ENCODE results near the gene SHC1.

SHC1 gene

GRCh38 chr1:154937085-154937987, 33.2 kb downstream of the SHC1 start:
- DNase-seq = peak; percentile 96

- DNase-seq = peak; percentile 96
Measured at GRCh38 chr1:154936555-154937084, 33.9 kb downstream of the SHC1 start, which contains the start of gene PMVK. TSS of gene PMVK (minus strand) at chr1:154936719. CDS start at chr1:154936685, 34 bp downstream.

- no peak for DNase-seq
Measured at GRCh38 chr1:154935749-154936554, 34.6 kb downstream of the SHC1 start.

DNA sequence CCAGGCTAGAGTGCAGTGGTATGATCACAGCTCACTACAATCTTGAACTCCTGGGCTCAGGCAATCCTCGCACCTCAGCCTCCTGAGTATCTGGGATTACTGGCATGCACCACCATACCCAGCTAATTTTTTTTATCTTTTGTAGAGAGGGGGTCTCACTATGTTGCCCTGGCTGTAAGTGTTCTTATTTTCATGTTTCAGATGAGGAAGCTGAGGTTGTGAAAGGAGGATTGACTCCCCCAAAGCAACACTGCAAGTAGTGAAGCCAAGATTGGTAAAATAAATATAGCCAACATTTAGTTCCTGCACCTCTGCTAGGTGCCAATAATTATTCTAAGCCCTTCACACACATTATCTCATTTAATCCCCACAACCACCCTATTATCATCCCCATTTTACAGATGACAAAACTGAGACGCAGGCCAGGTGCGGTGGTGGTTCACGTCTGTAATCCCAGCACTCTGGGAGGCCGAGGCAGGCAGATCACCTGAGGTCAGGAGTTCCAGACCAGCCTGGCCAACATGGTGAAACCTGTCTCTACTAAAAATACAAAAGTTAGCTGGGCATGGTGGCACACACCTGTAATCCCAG, 36.1 kb downstream of the SHC1 start:
- no peak for DNase-seq

DNA sequence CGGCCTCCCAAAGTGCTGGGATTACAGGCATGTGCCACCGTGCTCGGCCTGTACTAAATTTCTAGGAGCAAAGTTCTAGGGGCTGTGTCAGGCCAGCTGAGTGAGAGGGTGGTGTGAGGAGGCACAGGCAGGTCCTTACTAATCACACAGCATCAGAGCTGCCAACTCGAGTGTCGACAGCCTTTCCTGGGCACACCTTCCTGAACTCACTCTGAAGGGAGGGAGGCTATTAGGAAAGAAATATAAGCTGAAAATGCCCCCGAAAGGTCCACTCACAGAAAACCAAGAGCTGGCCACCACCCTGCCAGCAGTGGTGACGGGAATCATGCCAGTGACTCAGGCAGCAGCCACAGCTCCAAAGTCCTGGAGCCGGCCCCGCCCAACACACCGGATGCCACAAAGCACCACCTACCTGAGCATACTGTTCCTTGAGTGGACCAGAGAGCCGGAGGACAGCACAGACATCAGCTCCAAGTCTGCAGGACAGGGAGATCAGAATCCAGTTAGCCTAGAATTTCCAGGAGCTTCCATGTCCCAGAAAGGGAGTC, 38.5 kb downstream of the SHC1 start:
- DNase-seq = no peak

DNA sequence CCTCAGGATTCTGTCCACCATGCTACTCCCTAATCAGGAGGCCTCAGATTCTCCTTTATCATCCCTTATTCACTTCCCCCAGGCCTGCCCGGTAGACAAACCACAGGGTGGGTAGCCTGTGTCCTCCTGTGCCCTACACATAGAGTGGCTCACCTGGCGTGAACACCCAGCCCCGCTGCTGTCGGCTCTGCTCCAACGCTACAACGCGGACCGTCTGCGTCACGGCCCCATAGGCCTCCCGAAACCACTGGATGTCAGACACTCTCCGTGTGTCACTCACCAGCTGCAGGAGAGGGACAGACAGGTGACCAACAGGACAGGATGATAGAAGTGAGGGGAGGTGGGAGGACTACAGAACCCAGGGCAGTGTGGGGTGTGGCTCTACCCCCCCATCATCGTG, 44.3 kb downstream of the SHC1 start:
- no peak for DNase-seq

DNA sequence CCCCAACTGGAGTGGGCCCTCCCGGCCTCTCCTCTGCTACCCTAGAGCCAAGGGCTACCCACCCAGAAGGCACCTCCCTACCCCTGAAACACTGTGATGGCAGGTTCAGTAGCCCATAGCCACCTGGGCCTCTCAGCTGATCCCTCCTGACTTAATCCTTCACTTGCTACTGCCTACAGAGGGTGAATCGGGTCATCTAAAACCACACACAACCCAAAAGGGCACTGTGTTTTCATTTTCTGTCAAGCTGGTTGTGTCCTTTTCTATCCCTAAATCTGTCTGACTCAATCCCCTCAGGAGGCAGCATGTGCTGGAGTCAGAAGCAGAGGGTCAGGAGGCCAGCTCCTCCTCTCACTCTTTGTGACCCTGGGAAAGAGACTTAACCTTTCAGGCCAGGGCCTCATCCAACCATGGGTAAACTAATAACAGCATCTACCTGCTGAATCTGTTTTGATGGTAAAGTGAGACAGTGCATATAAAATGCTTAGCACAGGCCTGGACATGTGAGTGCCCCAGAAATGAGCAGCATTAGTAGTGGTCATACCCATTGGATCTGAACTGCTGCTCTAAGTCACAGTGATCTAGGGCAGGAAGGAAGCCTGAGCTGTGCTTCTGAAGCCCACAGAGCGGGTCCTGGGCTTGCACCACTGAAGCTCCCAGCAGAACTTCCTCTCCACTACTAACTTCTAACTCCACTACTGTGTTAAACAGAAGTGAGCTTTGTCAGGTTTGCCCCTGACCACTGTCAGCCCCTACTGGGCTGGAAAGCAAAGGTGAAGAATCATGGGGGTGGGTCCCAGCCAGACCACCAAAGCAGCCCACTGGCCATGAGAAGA, 45.0 kb downstream of the SHC1 start:
- no peak for DNase-seq

DNA sequence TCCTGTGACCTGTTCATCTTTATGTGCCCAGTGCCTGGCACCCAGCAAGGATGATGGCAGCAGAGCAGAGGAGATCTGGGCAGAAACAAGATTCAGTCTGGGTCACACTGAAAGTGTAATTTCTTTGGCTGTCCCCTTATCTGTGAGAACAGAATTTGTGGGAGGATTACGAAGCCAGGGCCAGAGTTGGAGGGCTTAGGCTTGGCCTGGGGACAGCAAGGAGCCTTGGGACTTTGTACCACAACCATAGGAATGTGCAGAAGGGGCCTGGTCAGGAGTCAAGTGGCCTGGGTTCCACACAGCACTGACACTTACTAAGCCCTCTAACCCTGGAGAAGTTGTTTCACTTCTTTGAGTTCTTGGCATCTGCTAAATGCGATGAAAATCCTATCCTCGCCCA, 46.9 kb downstream of the SHC1 start:
- no peak for DNase-seq

GRCh38 chr1:154913273-154913672, 57.3 kb downstream of the SHC1 start:
- DNase-seq = no peak

DNA sequence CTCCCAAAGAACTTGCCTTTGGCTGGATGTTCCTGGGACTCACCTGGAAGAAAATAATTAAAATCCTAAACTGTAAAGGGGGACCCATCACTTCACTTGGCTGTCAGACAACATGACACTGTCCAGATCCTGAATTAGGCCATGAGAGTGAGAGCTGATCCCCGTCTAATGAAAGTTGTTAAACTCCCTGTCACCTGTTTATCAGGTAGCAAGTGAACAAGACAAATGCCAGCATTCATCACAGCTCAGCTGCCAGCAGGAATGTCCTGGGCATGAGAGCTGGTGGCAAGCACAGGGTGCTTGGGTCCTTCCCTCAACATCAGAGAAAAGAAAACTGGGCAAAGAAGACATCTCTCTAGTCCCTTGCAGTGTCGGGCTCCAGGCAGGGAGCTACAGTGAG, 57.8 kb downstream of the SHC1 start:
- no peak for DNase-seq
